ENCODE measurements around the gene RSBN1L.
"Not testable (repeated sequence)": the region's sequence is repeated elsewhere in the genome, so short reads cannot be mapped to it uniquely, and the experiment has no call there.

The RSBN1L gene

GRCh38 chr7:77690289-77690688 lies 6.0 kb upstream of the RSBN1L start:
- no peak for DNase-seq

GRCh38 chr7:77691892-77692491 lies 4.3 kb upstream of the RSBN1L start:
- DNase-seq = no peak

GRCh38 chr7:77693830-77694583 lies 2.3 kb upstream of the RSBN1L start:
- DNase-seq = no peak

- no peak for DNase-seq
Observed at GRCh38 chr7:77696643-77697534, 630 bp downstream of the RSBN1L start.

- no peak for DNase-seq
Observed at GRCh38 chr7:77697535-77697831, 1.2 kb downstream of the RSBN1L start.

- DNase-seq = no peak
Observed at GRCh38 chr7:77698042-77698625, 1.9 kb downstream of the RSBN1L start.

GRCh38 chr7:77699056-77699455 lies 2.8 kb downstream of the RSBN1L start:
- DNase-seq = no peak

GRCh38 chr7:77702513-77702912 lies 6.3 kb downstream of the RSBN1L start:
- no peak for DNase-seq

GRCh38 chr7:77702968-77703472 lies 6.8 kb downstream of the RSBN1L start:
- DNase-seq = no peak

GRCh38 chr7:77703669-77704068 lies 7.4 kb downstream of the RSBN1L start:
- not testable (repeated sequence) for DNase-seq

- no peak for DNase-seq
Observed at GRCh38 chr7:77707504-77707992, 11.3 kb downstream of the RSBN1L start.

GRCh38 chr7:77710067-77710466 lies 13.8 kb downstream of the RSBN1L start:
- DNase-seq = no peak

GRCh38 chr7:77710861-77711260 lies 14.6 kb downstream of the RSBN1L start:
- no peak for DNase-seq

- DNase-seq = no peak
Observed at GRCh38 chr7:77714195-77714594, 17.9 kb downstream of the RSBN1L start.

GRCh38 chr7:77714931-77715330 lies 18.7 kb downstream of the RSBN1L start:
- not testable (repeated sequence) for DNase-seq

- no peak for DNase-seq
Observed at GRCh38 chr7:77716804-77717203, 20.5 kb downstream of the RSBN1L start.

- DNase-seq = not testable (repeated sequence)
Observed at GRCh38 chr7:77717566-77717965, 21.3 kb downstream of the RSBN1L start.

- DNase-seq = no peak
Observed at GRCh38 chr7:77727527-77727926, 31.3 kb downstream of the RSBN1L start.

GRCh38 chr7:77727936-77728701 lies 31.9 kb downstream of the RSBN1L start:
- peak in 1 of 2 experiments; percentile 3 for DNase-seq

GRCh38 chr7:77729574-77730348 lies 33.5 kb downstream of the RSBN1L start:
- no peak for DNase-seq

- DNase-seq = no peak
Observed at GRCh38 chr7:77731716-77732115, 35.5 kb downstream of the RSBN1L start.
